SK-N-SH treated with all-trans-retinoic acid at 6 μM for 48 hours (cell line): Measurements from ENCODE around the gene TLE4.

Source experiments
- ATAC-seq: fragments of 200-7000 bp; cut with Tn5 transposase; 3 replicates; pipeline ENCODE4 v1.9.1; 2020; ENCODE audit warnings: mild to moderate bottlenecking, moderate library complexity
- ARNTL ChIP-seq: fragments of 450-650 bp; formaldehyde crosslinking; IDR thresholded peaks from 2 replicates; pipeline ENCODE4 v1.5.0; 2020; ENCODE audit warnings: low read depth, mild to moderate bottlenecking, moderate library complexity, borderline replicate concordance
- BACH2 ChIP-seq: fragments of 250-450 bp; sonication (Bioruptor Pico); IDR thresholded peaks from 2 replicates; pipeline ENCODE4 v1.9.0; 2021; ENCODE audit warnings: mild to moderate bottlenecking, borderline replicate concordance
- CSDC2 ChIP-seq: fragments of 250-450 bp; sonication (Bioruptor Pico); IDR thresholded peaks from 2 replicates; pipeline ENCODE4 v1.5.0; 2020; ENCODE audit warnings: mild to moderate bottlenecking, moderate library complexity
- ESRRG ChIP-seq: fragments of 250-450 bp; sonication (Bioruptor Pico); IDR thresholded peaks from 2 replicates; pipeline ENCODE4 v1.6.1; 2021; ENCODE audit warnings: mild to moderate bottlenecking
- ISL1 ChIP-seq: fragments of 250-450 bp; sonication (Bioruptor Pico); IDR thresholded peaks from 2 replicates; pipeline ENCODE4 v2.1.2; 2022; ENCODE audit warnings: mild to moderate bottlenecking, moderate library complexity
- OSR1 ChIP-seq: fragments of 250-450 bp; sonication (Bioruptor Pico); IDR thresholded peaks from 2 replicates; pipeline ENCODE4 v1.8.0; 2022; ENCODE audit warnings: moderate library complexity, mild to moderate bottlenecking, inconsistent platforms
- POU6F1 ChIP-seq: fragments of 250-450 bp; sonication (Bioruptor Pico); IDR thresholded peaks from 2 replicates; pipeline ENCODE4 v1.8.0; 2021; ENCODE audit warnings: low read depth, mild to moderate bottlenecking, moderate library complexity, borderline replicate concordance
- RARB ChIP-seq: fragments of 250-450 bp; sonication (Bioruptor Pico); IDR thresholded peaks from 2 replicates; pipeline ENCODE4 v1.8.0; 2021; ENCODE audit warnings: mild to moderate bottlenecking, moderate library complexity
- SNAI2 ChIP-seq: fragments of 250-450 bp; sonication (Bioruptor Pico); IDR thresholded peaks from 2 replicates; pipeline ENCODE4 v1.5.0; 2020; ENCODE audit warnings: mild to moderate bottlenecking, moderate library complexity
- TCF4 ChIP-seq: fragments of 250-450 bp; sonication (Bioruptor Pico); IDR thresholded peaks from 2 replicates; pipeline ENCODE4 v1.8.0; 2021; ENCODE audit warnings: mild to moderate bottlenecking, moderate library complexity, borderline replicate concordance
- TOX ChIP-seq: fragments of 250-450 bp; sonication (Bioruptor Pico); IDR thresholded peaks from 2 replicates; pipeline ENCODE4 v1.8.0; 2021; ENCODE audit warnings: mild to moderate bottlenecking, moderate library complexity, borderline replicate concordance
- ZC3H10 ChIP-seq: fragments of 250-450 bp; sonication (Bioruptor Pico); IDR thresholded peaks from 2 replicates; pipeline ENCODE4 v1.5.1; 2021; ENCODE audit warnings: mild to moderate bottlenecking, moderate library complexity
- ZFP3 ChIP-seq: fragments of 250-450 bp; sonication (Bioruptor Pico); IDR thresholded peaks from 2 replicates; pipeline ENCODE4 v1.5.0; 2020; ENCODE audit warnings: mild to moderate bottlenecking, moderate library complexity
- ZNF565 ChIP-seq: fragments of 450-650 bp; formaldehyde crosslinking; conservative IDR thresholded peaks from 2 replicates; pipeline ENCODE4 v1.5.0; 2020; ENCODE audit warnings: low read depth, mild to moderate bottlenecking, moderate library complexity
- ZNF70 ChIP-seq: fragments of 450-650 bp; formaldehyde crosslinking; IDR thresholded peaks from 2 replicates; pipeline ENCODE4 v1.5.0; 2020; ENCODE audit warnings: mild to moderate bottlenecking, moderate library complexity
- TF ChIP-seq, protein P1 (sequence below): fragments of 250-450 bp; sonication (Bioruptor Pico); IDR thresholded peaks from 2 replicates; pipeline ENCODE4 v1.5.0; 2020; ENCODE audit warnings: mild to moderate bottlenecking, moderate library complexity
- TF ChIP-seq, protein P2 (sequence below): fragments of 250-450 bp; sonication (Bioruptor Pico); IDR thresholded peaks from 2 replicates; pipeline ENCODE4 v1.5.1; 2021; ENCODE audit warnings: mild to moderate bottlenecking, moderate library complexity
- TF ChIP-seq, protein P3 (sequence below): fragments of 250-450 bp; sonication (Bioruptor Pico); IDR thresholded peaks from 2 replicates; pipeline ENCODE4 v1.5.1; 2020; ENCODE audit warnings: low read depth, mild to moderate bottlenecking, moderate library complexity

Gene TLE4

DNA sequence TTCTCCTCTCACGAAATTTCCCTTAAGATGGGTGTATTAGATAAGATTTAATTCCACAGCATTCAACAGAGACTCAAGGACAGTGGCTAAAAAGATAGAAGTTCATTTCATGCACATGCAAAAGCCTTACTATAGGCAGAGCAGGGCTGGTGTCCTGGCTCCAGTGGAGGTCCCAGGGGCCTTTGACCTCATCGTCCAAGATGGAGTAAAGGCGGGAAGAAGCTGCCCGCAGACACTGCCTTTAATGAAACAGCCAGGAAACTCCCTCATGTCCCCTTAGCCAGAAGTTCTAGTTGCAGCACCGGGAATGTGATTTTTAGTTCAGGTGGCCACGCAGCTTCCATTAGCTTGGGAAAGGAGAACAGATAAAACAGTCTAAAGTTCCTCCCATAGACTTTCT, 190.3 kb downstream of the TLE4 start:
- TF ChIP-seq RARB (CRISPR knock-in tag): no peak
- TF ChIP-seq, protein P1, sequence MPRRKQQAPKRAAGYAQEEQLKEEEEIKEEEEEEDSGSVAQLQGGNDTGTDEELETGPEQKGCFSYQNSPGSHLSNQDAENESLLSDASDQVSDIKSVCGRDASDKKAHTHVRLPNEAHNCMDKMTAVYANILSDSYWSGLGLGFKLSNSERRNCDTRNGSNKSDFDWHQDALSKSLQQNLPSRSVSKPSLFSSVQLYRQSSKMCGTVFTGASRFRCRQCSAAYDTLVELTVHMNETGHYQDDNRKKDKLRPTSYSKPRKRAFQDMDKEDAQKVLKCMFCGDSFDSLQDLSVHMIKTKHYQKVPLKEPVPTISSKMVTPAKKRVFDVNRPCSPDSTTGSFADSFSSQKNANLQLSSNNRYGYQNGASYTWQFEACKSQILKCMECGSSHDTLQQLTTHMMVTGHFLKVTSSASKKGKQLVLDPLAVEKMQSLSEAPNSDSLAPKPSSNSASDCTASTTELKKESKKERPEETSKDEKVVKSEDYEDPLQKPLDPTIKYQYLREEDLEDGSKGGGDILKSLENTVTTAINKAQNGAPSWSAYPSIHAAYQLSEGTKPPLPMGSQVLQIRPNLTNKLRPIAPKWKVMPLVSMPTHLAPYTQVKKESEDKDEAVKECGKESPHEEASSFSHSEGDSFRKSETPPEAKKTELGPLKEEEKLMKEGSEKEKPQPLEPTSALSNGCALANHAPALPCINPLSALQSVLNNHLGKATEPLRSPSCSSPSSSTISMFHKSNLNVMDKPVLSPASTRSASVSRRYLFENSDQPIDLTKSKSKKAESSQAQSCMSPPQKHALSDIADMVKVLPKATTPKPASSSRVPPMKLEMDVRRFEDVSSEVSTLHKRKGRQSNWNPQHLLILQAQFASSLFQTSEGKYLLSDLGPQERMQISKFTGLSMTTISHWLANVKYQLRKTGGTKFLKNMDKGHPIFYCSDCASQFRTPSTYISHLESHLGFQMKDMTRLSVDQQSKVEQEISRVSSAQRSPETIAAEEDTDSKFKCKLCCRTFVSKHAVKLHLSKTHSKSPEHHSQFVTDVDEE (CRISPR knock-in tag): no peak
- TF ChIP-seq BACH2 (CRISPR knock-in tag): no peak
- TF ChIP-seq SNAI2 (CRISPR knock-in tag): no peak
- no peak for TF ChIP-seq POU6F1
- TF ChIP-seq ZNF565 (CRISPR knock-in tag): no peak
- TF ChIP-seq CSDC2: no peak
- TF ChIP-seq TOX (CRISPR knock-in tag): no peak
- TF ChIP-seq, protein P2, sequence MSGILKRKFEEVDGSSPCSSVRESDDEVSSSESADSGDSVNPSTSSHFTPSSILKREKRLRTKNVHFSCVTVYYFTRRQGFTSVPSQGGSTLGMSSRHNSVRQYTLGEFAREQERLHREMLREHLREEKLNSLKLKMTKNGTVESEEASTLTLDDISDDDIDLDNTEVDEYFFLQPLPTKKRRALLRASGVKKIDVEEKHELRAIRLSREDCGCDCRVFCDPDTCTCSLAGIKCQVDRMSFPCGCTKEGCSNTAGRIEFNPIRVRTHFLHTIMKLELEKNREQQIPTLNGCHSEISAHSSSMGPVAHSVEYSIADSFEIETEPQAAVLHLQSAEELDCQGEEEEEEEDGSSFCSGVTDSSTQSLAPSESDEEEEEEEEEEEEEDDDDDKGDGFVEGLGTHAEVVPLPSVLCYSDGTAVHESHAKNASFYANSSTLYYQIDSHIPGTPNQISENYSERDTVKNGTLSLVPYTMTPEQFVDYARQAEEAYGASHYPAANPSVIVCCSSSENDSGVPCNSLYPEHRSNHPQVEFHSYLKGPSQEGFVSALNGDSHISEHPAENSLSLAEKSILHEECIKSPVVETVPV (CRISPR knock-in tag): no peak
- TF ChIP-seq, protein P3, sequence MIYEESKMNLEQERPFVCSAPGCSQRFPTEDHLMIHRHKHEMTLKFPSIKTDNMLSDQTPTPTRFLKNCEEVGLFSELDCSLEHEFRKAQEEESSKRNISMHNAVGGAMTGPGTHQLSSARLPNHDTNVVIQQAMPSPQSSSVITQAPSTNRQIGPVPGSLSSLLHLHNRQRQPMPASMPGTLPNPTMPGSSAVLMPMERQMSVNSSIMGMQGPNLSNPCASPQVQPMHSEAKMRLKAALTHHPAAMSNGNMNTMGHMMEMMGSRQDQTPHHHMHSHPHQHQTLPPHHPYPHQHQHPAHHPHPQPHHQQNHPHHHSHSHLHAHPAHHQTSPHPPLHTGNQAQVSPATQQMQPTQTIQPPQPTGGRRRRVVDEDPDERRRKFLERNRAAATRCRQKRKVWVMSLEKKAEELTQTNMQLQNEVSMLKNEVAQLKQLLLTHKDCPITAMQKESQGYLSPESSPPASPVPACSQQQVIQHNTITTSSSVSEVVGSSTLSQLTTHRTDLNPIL (CRISPR knock-in tag): no peak
- TF ChIP-seq TCF4 (CRISPR knock-in tag): no peak
- no peak for TF ChIP-seq ZC3H10 (CRISPR knock-in tag)
- TF ChIP-seq OSR1 (CRISPR knock-in tag): no peak
- TF ChIP-seq ESRRG (CRISPR knock-in tag): no peak
- no peak for TF ChIP-seq ZFP3
- TF ChIP-seq ISL1 (CRISPR knock-in tag): no peak
- no peak for ATAC-seq

GRCh38 chr9:79763671-79764285, 192.0 kb downstream of the TLE4 start:
- TF ChIP-seq OSR1 (CRISPR knock-in tag) (no peak), POU6F1 (no peak), ZNF565 (CRISPR knock-in tag) (no peak), ZNF70 (CRISPR knock-in tag) (no peak), ZFP3 (no peak), SNAI2 (CRISPR knock-in tag) (no peak), ARNTL (no peak), ISL1 (CRISPR knock-in tag) (no peak), TOX (CRISPR knock-in tag) (no peak), ZC3H10 (CRISPR knock-in tag) (no peak)
- TF ChIP-seq, protein P2 (CRISPR knock-in tag): no peak
- TF ChIP-seq, protein P1 (CRISPR knock-in tag): no peak
- ATAC-seq: no peak; the same call in 2 of the 3 replicates
